HUES64 (cell line): ENCODE data around the gene NEMP2.
"Not testable (repeated sequence)": the region's sequence is repeated elsewhere in the genome, so short reads cannot be mapped to it uniquely, and the experiment has no call there.

Source experiments
- H3K27ac ChIP-seq: 2 replicates; pipeline ENCODE4 v1.7.0; 2013; ENCODE audit warnings: low read depth, low read length, inconsistent platforms
- H3K27me3 ChIP-seq: 2 replicates; pipeline ENCODE4 v1.6.1; 2013; ENCODE audit warnings: mild to moderate bottlenecking, low read length; ENCODE audit not compliant: insufficient read depth
- H3K36me3 ChIP-seq: 2 replicates; pipeline ENCODE4 v1.6.1; 2013; ENCODE audit warnings: mild to moderate bottlenecking, low read length; ENCODE audit not compliant: insufficient read depth
- H3K4me1 ChIP-seq: 2 replicates; pipeline ENCODE4 v1.6.1; 2013; ENCODE audit warnings: mild to moderate bottlenecking, low read length, moderate library complexity; ENCODE audit not compliant: insufficient read depth
- H3K4me3 ChIP-seq: 2 replicates; pipeline ENCODE4 v1.5.1; 2013; ENCODE audit warnings: mild to moderate bottlenecking, low read length, moderate library complexity
- H3K9ac ChIP-seq: 2 replicates; pipeline ENCODE4 v1.6.1; 2013; ENCODE audit warnings: mild to moderate bottlenecking, low read depth, low read length
- H3K9me3 ChIP-seq: 2 replicates; pipeline ENCODE4 v1.6.1; 2013; ENCODE audit warnings: low read depth, low read length; ENCODE audit not compliant: insufficient read depth
- WGBS: fragments of 150-250, 120-280 bp; methylation state at CpG from one replicate; pipeline ENCODE4 v1.1.7; 2013; ENCODE audit warnings: missing lambda C conversion rate; 5-methylcytosine and 5-hydroxymethylcytosine counted together

The NEMP2 gene

DNA sequence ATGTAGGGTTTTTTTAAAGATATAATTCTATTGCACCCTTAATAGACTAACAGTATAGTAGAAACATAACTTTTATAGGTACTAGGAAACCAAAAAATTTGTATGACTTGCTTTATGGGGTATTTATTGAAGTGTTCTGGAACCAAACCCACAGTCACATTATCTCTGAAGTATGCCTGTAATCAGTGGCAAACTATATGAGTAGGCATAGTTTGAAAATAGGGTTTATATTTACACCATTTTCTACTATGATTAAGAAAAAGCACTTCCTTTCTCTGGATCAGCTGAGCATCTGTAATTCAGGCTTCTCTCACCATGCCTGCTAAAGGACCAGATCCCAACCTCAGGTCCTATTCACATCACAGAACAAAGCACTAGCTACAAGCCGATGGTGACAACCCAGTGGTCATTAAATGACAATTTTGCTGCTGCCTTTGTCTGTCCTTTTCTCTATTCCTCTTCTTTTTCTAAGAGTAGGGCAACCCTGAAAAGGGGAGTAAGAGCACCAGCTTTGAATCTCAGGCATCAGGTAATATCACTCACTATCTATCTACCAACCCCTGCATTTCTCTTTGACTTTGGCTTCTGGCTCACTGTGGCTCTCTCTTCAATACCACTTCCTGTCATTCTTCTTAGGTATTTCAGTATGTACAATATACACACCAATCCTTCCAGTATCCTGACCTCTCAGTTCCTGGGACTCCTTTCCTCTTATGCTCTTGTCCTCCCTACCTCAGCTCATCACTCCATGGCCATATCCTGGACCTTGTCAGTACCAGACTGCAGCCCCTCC is 14.4 kb downstream of the NEMP2 start:
- WGBS, result 96% methylated on average over 1 of the region's 1 CpG

DNA sequence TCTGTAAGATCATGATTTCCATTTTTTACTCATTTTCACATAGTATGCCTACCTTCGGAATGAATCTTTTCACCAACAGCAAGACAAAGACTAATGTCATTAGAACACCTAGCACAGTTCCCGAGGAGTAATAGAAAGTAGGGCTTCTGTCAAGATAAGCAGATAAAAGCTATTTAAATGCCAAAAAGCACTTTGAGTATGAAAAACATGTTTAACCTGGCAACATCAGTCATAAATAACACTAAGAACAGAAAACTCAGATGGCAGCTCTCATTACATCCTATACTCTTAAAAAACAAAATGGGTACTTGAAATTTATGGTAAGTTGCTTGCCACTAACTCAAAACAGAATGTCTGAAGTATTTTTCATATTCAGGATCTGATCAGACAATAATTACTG is 17.1 kb downstream of the NEMP2 start:
- H3K9ac ChIP-seq, result no peak overlapping the region
- no peaks in the 10 kb centered on the region for H3K4me1 ChIP-seq
- no peaks in the 10 kb centered on the region for H3K27me3 ChIP-seq
- WGBS, result no CpG with 5 or more reads among the region's 2 CpGs
- H3K9me3 ChIP-seq, result no peaks in the 10 kb centered on the region
- H3K27ac ChIP-seq, result no peak overlapping the region
- no peaks in the 10 kb centered on the region for H3K36me3 ChIP-seq
- H3K4me3 ChIP-seq, result no peak overlapping the region

More for the DNA sequence above, 14.4 kb downstream of the NEMP2 start:
- no peaks in the 10 kb centered on the region for H3K4me1 ChIP-seq
- no peak overlapping the region for H3K4me3 ChIP-seq
- H3K9me3 ChIP-seq, result no peaks in the 10 kb centered on the region
- H3K27ac ChIP-seq, result no peak overlapping the region
- H3K36me3 ChIP-seq, result no peaks in the 10 kb centered on the region
- H3K9ac ChIP-seq, result no peak overlapping the region
- H3K27me3 ChIP-seq, result no peaks in the 10 kb centered on the region

DNA sequence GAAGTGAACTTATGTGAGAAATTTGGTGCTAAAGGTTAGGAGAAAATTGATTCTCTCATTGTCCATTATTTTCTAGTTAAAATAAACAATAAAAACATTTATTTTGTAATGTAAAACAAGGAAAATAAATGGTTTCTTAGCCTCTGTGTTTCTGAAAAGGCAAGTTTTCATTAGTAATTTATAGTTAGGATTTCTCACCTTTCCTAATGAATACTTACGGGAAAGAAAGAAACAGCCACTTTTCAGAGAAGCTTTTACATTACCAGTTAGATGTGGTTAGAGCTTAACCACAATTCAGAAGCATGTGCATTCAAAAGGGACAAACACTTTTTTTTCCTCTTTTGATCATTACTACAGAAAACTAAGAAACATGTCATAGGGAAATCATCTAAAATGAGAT is 18.8 kb downstream of the NEMP2 start:
- H3K9me3 ChIP-seq, result no peaks in the 10 kb centered on the region

DNA sequence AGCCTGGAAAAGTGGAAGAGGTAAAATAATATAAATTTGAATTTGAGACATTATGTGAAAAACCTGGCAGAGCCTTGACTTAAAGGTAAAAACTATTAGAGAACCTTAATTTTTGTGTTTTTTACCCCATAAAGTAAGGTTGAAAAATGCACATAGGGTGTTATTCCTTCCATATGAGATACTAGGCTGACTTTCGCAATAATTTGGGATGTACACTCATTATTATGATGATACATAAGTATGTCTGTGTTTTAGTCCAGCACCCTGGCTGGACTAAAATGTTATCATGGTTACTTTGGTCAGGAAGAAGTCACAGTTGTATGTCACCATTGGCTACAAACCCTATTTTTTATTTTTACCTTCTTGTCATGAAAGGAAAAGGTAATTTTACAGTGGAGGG is 19.8 kb downstream of the NEMP2 start:
- Histone ChIP-seq H3K27me3 (no peaks in the 10 kb centered on the region), H3K27ac (no peak overlapping the region), H3K4me3 (no peak overlapping the region), H3K4me1 (no peaks in the 10 kb centered on the region), H3K9me3 (no peaks in the 10 kb centered on the region), H3K36me3 (no peaks in the 10 kb centered on the region), H3K9ac (no peak overlapping the region)
- 93% methylated on average over 1 of the region's 1 CpG for WGBS

More for the DNA sequence above, 18.8 kb downstream of the NEMP2 start:
- H3K4me3 ChIP-seq, result no peak overlapping the region
- no peak overlapping the region for H3K27ac ChIP-seq
- no peaks in the 10 kb centered on the region for H3K36me3 ChIP-seq
- H3K9ac ChIP-seq, result no peak overlapping the region
- H3K27me3 ChIP-seq, result no peaks in the 10 kb centered on the region
- no peaks in the 10 kb centered on the region for H3K4me1 ChIP-seq
- WGBS, result no CpG with 5 or more reads among the region's 1 CpG

DNA sequence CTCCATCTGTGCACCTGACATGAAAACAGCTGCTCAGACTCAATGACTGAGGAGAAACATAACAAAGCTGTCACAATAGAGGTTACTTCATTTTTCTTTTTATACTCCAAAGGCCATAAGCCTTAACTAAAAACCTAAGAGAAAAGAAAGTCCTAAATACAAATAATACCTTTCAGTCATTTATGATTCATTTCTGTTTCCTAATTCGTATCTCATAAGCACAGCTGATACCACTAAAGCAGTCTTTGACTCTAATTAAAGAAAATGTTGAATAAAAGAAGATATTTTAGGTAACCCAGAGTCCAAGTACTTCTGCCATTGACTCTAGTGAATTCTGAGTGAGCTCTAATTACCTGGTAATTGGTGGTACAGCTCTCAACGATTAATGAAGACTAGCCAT is 20.6 kb downstream of the NEMP2 start:
- WGBS, result 78% methylated on average over 1 of the region's 2 CpGs
- Histone ChIP-seq H3K36me3 (no peaks in the 10 kb centered on the region), H3K9ac (no peak overlapping the region)

DNA sequence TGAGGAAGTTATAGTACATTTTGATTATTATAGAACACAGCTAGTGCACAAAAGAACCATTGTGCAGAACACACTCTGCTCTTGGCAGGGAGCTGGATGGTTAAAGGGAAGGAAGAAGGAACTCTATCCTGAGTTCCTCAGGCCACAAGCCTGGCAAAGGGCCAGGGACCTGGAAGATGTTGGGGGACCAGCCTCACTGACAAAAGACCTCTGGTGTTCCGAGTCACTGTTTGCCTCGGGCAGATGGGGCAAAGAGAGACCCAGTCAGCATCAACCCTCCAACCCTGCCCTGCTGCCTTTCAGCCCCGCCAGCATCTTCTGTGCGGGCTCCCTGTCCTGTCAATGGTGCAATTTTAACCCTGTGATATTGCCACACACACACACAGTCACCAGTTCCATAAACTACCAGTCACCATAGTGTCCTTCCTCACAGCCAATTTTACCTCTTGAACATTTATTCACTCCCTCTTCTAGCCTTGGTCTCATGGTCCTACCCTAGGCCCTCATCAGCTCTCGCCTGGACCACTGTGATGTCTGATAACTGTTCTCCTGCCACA is 21.9 kb downstream of the NEMP2 start:
- Histone ChIP-seq H3K9ac (no peak overlapping the region), H3K27me3 (no peaks in the 10 kb centered on the region), H3K4me3 (no peak overlapping the region), H3K9me3 (no peaks in the 10 kb centered on the region), H3K36me3 (0 out of 2 replicates have a peak, but pooled peaks cover 2% of the 10 kb centered on the region), H3K27ac (no peak overlapping the region), H3K4me1 (no peaks in the 10 kb centered on the region)
- 94% methylated on average over 5 of the region's 5 CpGs for WGBS

More for the DNA sequence above, 20.6 kb downstream of the NEMP2 start:
- Histone ChIP-seq H3K4me1 (no peaks in the 10 kb centered on the region), H3K9me3 (no peaks in the 10 kb centered on the region), H3K27ac (no peak overlapping the region), H3K4me3 (no peak overlapping the region), H3K27me3 (no peaks in the 10 kb centered on the region)

DNA sequence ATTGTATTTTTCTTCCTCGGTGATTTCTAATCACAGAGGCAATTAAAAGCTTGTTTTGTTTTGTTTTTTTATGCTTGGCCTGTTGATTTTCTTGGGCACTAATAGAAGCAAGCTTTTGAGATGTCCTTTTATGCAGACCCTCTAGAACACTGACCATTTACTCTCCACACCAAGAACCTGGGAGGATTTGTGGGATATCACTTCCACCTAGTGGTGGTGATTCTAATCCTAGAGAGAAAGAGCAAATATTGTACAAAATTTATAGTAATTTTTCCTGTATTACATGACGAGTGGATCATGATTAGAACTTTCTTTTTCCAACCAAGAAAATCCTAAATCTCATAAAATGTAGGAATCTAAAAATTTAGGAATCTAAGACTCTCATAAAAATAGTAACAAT is 23.4 kb downstream of the NEMP2 start:
- Histone ChIP-seq H3K36me3 (0 out of 2 replicates have a peak, but pooled peaks cover 2% of the 10 kb centered on the region), H3K9me3 (no peaks in the 10 kb centered on the region), H3K4me1 (no peaks in the 10 kb centered on the region), H3K9ac (no peak overlapping the region), H3K4me3 (no peak overlapping the region), H3K27me3 (no peaks in the 10 kb centered on the region), H3K27ac (no peak overlapping the region)
- 100% methylated on average over 1 of the region's 2 CpGs for WGBS

DNA sequence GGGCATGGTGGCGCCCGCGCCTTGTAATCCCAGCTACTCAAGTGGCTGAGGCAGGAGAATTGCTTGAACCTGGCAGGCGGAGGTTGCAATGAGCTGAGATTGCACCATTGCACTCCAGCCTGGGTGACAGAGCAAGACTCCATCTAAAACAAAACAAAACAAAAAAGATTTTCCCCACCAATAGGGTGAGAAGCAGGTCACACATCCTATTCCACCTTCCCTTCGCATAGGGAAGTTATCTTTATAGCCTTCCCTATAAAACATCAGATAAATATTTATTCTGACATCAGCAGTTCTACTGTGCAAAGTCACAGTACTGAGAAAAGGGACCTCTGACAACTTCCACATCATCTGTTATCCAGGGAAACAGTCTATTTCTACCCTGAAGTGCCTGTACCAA is 24.6 kb downstream of the NEMP2 start:
- WGBS, result 96% methylated on average over 5 of the region's 5 CpGs
- not testable (repeated sequence) for H3K9ac ChIP-seq, H3K4me3 ChIP-seq, H3K36me3 ChIP-seq, H3K27me3 ChIP-seq, H3K27ac ChIP-seq, H3K4me1 ChIP-seq, H3K9me3 ChIP-seq

DNA sequence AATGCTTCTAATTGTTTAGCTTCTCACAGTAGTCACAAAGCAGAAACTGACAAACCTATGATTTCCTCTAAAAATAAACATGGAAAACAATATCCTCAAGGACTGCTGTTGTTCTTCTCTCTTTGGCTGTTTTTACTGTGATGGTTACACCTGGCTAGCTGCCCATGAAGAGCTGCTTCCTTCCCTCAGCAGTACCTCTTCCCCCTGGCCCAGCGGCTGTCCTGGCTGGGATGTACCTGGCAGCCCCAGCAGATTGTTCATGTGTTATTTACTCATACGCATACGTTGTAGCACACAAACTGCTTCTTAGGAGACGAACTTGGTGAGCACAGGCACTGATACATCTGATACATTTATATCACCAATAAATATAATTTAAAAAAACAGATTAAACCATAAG is 27.4 kb downstream of the NEMP2 start:
- H3K36me3 ChIP-seq, result 0 out of 2 replicates have a peak, but pooled peaks cover 2% of the 10 kb centered on the region
- H3K27me3 ChIP-seq, result no peaks in the 10 kb centered on the region
- no peak overlapping the region for H3K27ac ChIP-seq
- H3K4me1 ChIP-seq, result no peaks in the 10 kb centered on the region
- H3K9ac ChIP-seq, result no peak overlapping the region
- WGBS, result 90% methylated on average over 4 of the region's 4 CpGs
- H3K9me3 ChIP-seq, result no peaks in the 10 kb centered on the region
- H3K4me3 ChIP-seq, result no peak overlapping the region

DNA sequence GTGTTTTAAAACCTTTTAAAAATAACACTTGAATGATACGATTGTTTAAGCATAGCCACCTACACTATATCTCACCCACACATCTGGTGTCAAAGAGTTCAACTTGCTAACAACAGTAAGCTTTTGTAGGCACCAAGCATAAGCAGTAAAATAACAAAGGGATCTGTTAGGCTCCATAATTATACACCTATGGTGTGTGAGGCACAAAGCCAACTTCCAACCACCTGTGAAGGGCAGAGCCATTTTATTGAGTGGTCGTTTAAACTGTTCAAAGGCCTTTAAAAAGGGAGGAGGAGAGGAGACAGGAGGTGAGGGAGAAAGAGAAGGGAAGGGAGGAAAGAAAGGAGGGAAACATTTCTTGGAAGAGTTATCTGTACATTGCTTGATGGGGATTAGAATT is 27.9 kb downstream of the NEMP2 start:
- H3K4me3 ChIP-seq, result no peak overlapping the region
- WGBS, result 75% methylated on average over 2 of the region's 2 CpGs
- H3K4me1 ChIP-seq, result no peaks in the 10 kb centered on the region
- 0 out of 2 replicates have a peak, but pooled peaks cover 2% of the 10 kb centered on the region for H3K36me3 ChIP-seq
- no peak overlapping the region for H3K9ac ChIP-seq
- H3K27me3 ChIP-seq, result no peaks in the 10 kb centered on the region
- H3K27ac ChIP-seq, result no peak overlapping the region
- H3K9me3 ChIP-seq, result no peaks in the 10 kb centered on the region

DNA sequence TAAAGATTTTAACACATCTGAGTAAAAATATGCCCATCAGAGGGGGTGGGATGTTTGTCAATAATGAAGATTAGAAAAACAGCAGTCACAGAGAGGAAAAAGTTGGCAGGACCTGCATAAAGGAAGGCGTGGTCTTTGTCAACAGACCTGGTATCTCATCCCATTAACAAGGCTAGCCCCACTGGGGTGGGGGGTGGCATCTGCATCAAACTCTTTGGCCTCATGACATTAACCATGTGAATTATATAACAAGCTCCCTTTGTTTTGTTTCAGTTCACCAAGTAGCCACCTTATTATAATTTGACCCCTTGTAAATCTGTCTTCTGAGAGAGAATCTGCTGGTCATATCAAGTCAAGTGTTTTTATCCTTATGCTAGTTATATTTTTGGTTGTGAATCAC is 28.8 kb downstream of the NEMP2 start:
- no peak overlapping the region for H3K27ac ChIP-seq
- H3K4me1 ChIP-seq, result no peaks in the 10 kb centered on the region
- H3K9me3 ChIP-seq, result no peaks in the 10 kb centered on the region
- no peaks in the 10 kb centered on the region for H3K27me3 ChIP-seq
- H3K9ac ChIP-seq, result no peak overlapping the region
- 0 out of 2 replicates have a peak, but pooled peaks cover 2% of the 10 kb centered on the region for H3K36me3 ChIP-seq
- WGBS, result 90% methylated on average over 1 of the region's 1 CpG
- no peak overlapping the region for H3K4me3 ChIP-seq
